GM21786 (cell line): ENCODE results near the gene ADAMTS20.
A peak's percentile ranks its signal among the peaks of the same experiment; 100 is the strongest.

ENCODE experiments used
- ATAC-seq: cut with Tn5 transposase; IDR thresholded peaks from one replicate; pipeline ENCODE4 v1.9.1; 2021; ENCODE audit not compliant: unreplicated experiment

The ADAMTS20 gene

GRCh38 chr12:43493261-43493797 is 58.7 kb downstream of the ADAMTS20 start:
- no peak for ATAC-seq

- ATAC-seq = no peak
These were observed 69.5 kb downstream of the ADAMTS20 start for GRCh38 chr12:43482311-43483085.

- no peak for ATAC-seq
These were observed 71.4 kb downstream of the ADAMTS20 start for GRCh38 chr12:43480591-43480990.

GRCh38 chr12:43462741-43463140 is 89.3 kb downstream of the ADAMTS20 start:
- no peak for ATAC-seq

- ATAC-seq = no peak
These were observed 89.9 kb downstream of the ADAMTS20 start for GRCh38 chr12:43462080-43462479.

- ATAC-seq = no peak
These were observed 92.7 kb downstream of the ADAMTS20 start for GRCh38 chr12:43459285-43459684.

- ATAC-seq = no peak
These were observed 98.2 kb downstream of the ADAMTS20 start for GRCh38 chr12:43453761-43454160.

GRCh38 chr12:43444940-43445564 is 107.0 kb downstream of the ADAMTS20 start:
- peak; percentile 75 for ATAC-seq

GRCh38 chr12:43436597-43436996 is 115.4 kb downstream of the ADAMTS20 start:
- ATAC-seq = no peak

- ATAC-seq = no peak
These were observed 117.4 kb downstream of the ADAMTS20 start for GRCh38 chr12:43434614-43435013.

- ATAC-seq = no peak
These were observed 123.9 kb downstream of the ADAMTS20 start for GRCh38 chr12:43428088-43428600.

- no peak for ATAC-seq
These were observed 126.6 kb downstream of the ADAMTS20 start for GRCh38 chr12:43425361-43425760.

- no peak for ATAC-seq
These were observed 135.0 kb downstream of the ADAMTS20 start for GRCh38 chr12:43416981-43417380.

GRCh38 chr12:43407816-43408645 is 144.0 kb downstream of the ADAMTS20 start:
- ATAC-seq = peak; percentile 64

- ATAC-seq = no peak
These were observed 145.2 kb downstream of the ADAMTS20 start for GRCh38 chr12:43406801-43407200.

GRCh38 chr12:43402436-43402835 is 149.6 kb downstream of the ADAMTS20 start:
- ATAC-seq = no peak

GRCh38 chr12:43401096-43401495 is 150.9 kb downstream of the ADAMTS20 start:
- ATAC-seq = no peak

GRCh38 chr12:43396671-43397070 is 155.3 kb downstream of the ADAMTS20 start:
- ATAC-seq = no peak

- no peak for ATAC-seq
These were observed 159.9 kb downstream of the ADAMTS20 start for GRCh38 chr12:43392116-43392515.

GRCh38 chr12:43381879-43382278 is 170.1 kb downstream of the ADAMTS20 start:
- no peak for ATAC-seq

- ATAC-seq = no peak
These were observed 173.6 kb downstream of the ADAMTS20 start for GRCh38 chr12:43378448-43378847.
